ENCODE results near the gene CRYL1.

DNA sequence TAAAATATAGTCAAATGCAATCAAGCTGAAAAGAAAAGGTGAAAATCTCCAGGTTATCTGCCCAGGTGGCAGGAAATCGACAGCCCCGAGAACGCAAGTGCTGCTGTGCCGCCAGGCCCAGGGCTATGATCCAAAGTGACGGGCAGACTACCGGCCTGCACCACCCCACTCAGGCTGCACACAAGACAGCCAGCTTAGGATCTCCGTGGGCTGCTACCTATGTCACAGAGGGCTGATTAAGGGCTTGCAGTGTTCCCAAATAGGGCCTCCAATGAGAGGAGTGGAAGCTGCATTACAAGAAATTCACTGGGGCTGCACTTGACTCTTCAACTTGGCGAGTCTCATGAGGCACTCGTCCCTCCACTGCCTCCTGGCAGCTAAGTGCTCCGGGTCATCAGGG is 121.8 kb downstream of the CRYL1 start:
- TF ChIP-seq, protein P1, sequence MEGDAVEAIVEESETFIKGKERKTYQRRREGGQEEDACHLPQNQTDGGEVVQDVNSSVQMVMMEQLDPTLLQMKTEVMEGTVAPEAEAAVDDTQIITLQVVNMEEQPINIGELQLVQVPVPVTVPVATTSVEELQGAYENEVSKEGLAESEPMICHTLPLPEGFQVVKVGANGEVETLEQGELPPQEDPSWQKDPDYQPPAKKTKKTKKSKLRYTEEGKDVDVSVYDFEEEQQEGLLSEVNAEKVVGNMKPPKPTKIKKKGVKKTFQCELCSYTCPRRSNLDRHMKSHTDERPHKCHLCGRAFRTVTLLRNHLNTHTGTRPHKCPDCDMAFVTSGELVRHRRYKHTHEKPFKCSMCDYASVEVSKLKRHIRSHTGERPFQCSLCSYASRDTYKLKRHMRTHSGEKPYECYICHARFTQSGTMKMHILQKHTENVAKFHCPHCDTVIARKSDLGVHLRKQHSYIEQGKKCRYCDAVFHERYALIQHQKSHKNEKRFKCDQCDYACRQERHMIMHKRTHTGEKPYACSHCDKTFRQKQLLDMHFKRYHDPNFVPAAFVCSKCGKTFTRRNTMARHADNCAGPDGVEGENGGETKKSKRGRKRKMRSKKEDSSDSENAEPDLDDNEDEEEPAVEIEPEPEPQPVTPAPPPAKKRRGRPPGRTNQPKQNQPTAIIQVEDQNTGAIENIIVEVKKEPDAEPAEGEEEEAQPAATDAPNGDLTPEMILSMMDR (conservative IDR thresholded peaks at IDR 0.05 in 1 of 2, IDR thresholded peaks at IDR 0.05 in 1 of 2; ENCODE audit: extremely low read depth in 1 of 2, insufficient read depth in 1 of 2, low read depth in 1 of 2, low read length in 2 of 2) = no peak
- TF ChIP-seq EZH2 (IDR thresholded peaks at IDR 0.05; ENCODE audit: borderline replicate concordance, low read length) = no peak
